Measurements from ENCODE around the gene CCDC47. TPM values are rescaled to one million over a fixed set of nuclear protein-coding genes. Genes with fewer than 3 reads are reported as not detected.
A peak's percentile ranks its signal among the peaks of the same experiment; 100 is the strongest.

Gene CCDC47, protein sequence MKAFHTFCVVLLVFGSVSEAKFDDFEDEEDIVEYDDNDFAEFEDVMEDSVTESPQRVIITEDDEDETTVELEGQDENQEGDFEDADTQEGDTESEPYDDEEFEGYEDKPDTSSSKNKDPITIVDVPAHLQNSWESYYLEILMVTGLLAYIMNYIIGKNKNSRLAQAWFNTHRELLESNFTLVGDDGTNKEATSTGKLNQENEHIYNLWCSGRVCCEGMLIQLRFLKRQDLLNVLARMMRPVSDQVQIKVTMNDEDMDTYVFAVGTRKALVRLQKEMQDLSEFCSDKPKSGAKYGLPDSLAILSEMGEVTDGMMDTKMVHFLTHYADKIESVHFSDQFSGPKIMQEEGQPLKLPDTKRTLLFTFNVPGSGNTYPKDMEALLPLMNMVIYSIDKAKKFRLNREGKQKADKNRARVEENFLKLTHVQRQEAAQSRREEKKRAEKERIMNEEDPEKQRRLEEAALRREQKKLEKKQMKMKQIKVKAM
- total RNA-seq, result 65.2 and 68.4 TPM in 2 replicates
- long read RNA-seq, transcript CCDC47-201 (13 exons, 3,466 nt), result major isoform, 173 of 240 reads
- long read RNA-seq, transcript CCDC47-204 (12 exons, 1,719 nt), result minor isoform, 16 of 240 reads
- long read RNA-seq, partial matches to known transcripts, result 35 of 240 reads
- long read RNA-seq, other reads (novel, unspliced or antisense), result 14 of 240 reads

- TF ChIP-seq, protein P1, sequence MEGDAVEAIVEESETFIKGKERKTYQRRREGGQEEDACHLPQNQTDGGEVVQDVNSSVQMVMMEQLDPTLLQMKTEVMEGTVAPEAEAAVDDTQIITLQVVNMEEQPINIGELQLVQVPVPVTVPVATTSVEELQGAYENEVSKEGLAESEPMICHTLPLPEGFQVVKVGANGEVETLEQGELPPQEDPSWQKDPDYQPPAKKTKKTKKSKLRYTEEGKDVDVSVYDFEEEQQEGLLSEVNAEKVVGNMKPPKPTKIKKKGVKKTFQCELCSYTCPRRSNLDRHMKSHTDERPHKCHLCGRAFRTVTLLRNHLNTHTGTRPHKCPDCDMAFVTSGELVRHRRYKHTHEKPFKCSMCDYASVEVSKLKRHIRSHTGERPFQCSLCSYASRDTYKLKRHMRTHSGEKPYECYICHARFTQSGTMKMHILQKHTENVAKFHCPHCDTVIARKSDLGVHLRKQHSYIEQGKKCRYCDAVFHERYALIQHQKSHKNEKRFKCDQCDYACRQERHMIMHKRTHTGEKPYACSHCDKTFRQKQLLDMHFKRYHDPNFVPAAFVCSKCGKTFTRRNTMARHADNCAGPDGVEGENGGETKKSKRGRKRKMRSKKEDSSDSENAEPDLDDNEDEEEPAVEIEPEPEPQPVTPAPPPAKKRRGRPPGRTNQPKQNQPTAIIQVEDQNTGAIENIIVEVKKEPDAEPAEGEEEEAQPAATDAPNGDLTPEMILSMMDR (IDR thresholded peaks at IDR 0.05; ENCODE audit: unreplicated experiment), result no peak
- Mint-ChIP-seq H3K27me3 (no peaks in the 10 kb centered on the region), H3K4me1 (ENCODE audit: low read depth) (peaks cover 21% of the 10 kb centered on the region), H3K27ac (peak within 1 kb of the TSS; percentile 100), H3K4me3 (ENCODE audit: low read depth) (peak within 1 kb of the TSS; percentile 98), H3K9me3 (ENCODE audit: low read depth) (no peaks in the 10 kb centered on the region), H3K36me3 (ENCODE audit: insufficient read depth) (peaks cover 4% of the 10 kb centered on the region)
- DNase-seq (ENCODE audit: low spot score, unreplicated experiment), result peak; percentile 96
Observed at GRCh38 chr17:63773272-63774140, at the start of gene CCDC47. CCDC47 (minus strand) TSS chr17:63773597; CDS start chr17:63766175, 7,422 bp downstream.

DNA sequence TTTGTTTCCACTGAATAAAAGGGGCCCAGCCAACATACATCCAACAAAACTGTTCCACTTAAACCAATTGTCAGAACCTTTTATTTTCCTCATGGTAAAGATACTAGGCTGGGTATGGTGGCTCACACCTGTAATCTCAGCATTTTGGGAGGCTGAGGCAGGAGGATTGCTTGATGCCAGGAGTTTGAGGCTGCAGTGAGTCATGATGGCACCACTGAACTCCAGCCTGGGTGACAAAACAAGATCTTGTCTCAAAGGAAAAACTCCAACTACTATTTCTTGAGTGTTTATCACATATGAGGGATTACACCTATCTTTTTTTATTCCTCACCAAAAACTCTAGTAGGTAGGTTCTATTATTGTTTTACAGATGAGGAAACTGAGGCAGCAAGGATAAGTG, 49.1 kb upstream of the CCDC47 start:
- TF ChIP-seq, protein P1 (IDR thresholded peaks at IDR 0.05; ENCODE audit: unreplicated experiment), result no peak
- no peak for DNase-seq (ENCODE audit: low spot score, unreplicated experiment)
- peaks cover 40% of the 10 kb centered on the region for H3K36me3 Mint-ChIP-seq (ENCODE audit: insufficient read depth)
- H3K27me3 Mint-ChIP-seq, result no peaks in the 10 kb centered on the region
- H3K27ac Mint-ChIP-seq, result no peak overlapping the region
- H3K4me3 Mint-ChIP-seq (ENCODE audit: low read depth), result no peak overlapping the region
- peaks cover 16% of the 10 kb centered on the region for H3K4me1 Mint-ChIP-seq (ENCODE audit: low read depth)
- no peaks in the 10 kb centered on the region for H3K9me3 Mint-ChIP-seq (ENCODE audit: low read depth)

DNA sequence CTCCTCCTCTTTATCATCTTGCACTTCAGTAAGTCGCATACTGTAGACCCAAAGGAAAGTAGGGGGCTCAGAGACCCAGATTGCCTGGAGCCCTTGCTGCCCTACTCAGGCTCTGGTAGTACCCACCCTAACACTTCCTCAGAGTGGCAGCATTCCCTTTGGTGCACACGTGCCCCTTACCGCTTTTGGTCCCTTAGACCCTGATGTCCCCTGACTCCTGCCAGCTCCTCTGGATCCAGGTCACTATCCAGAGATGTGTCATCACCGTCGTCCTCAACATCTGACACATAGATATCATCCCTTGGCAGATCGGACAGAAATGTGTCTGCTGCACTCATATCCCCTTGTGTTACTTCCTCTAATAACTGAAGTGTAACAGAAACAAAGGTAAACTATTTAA, 48.4 kb upstream of the CCDC47 start:
- H3K27me3 Mint-ChIP-seq, result no peaks in the 10 kb centered on the region
- H3K36me3 Mint-ChIP-seq (ENCODE audit: insufficient read depth), result peaks cover 42% of the 10 kb centered on the region
- TF ChIP-seq, protein P1 (IDR thresholded peaks at IDR 0.05; ENCODE audit: unreplicated experiment), result no peak
- H3K4me3 Mint-ChIP-seq (ENCODE audit: low read depth), result no peak overlapping the region
- no peaks in the 10 kb centered on the region for H3K9me3 Mint-ChIP-seq (ENCODE audit: low read depth)
- peaks cover 14% of the 10 kb centered on the region for H3K4me1 Mint-ChIP-seq (ENCODE audit: low read depth)
- no peak overlapping the region for H3K27ac Mint-ChIP-seq
- DNase-seq (ENCODE audit: low spot score, unreplicated experiment), result no peak

GRCh38 chr17:63820963-63821561, 47.7 kb upstream of the CCDC47 start:
- Mint-ChIP-seq H3K4me3 (ENCODE audit: low read depth) (no peak overlapping the region), H3K27me3 (no peaks in the 10 kb centered on the region), H3K9me3 (ENCODE audit: low read depth) (no peaks in the 10 kb centered on the region), H3K27ac (peak overlapping the region; percentile 73), H3K4me1 (ENCODE audit: low read depth) (peaks cover 10% of the 10 kb centered on the region), H3K36me3 (ENCODE audit: insufficient read depth) (peaks cover 42% of the 10 kb centered on the region)
- TF ChIP-seq, protein P1 (IDR thresholded peaks at IDR 0.05; ENCODE audit: unreplicated experiment), result no peak
- DNase-seq (ENCODE audit: low spot score, unreplicated experiment), result no peak
